Activated naive CD4-positive, alpha-beta T cell treated with anti-CD3 and anti-CD28 coated beads, Interleukin-2, amount 50 U/mL, for 72 hours (primary cell): ENCODE results near the gene PDE11A. TPM values are rescaled to one million over a fixed set of nuclear protein-coding genes. Genes with fewer than 3 reads are reported as not detected.

Experiments used
- ATAC-seq, 2 donors: fragments of 150-1000 bp; cut with Tn5 transposase; 2 replicates each; pipeline ENCODE4 v1.10.0; 2021; ENCODE audit warnings: mild to moderate bottlenecking in 2 of 2, moderate library complexity in 2 of 2
- DNase-seq, 2 donors: peaks; one replicate each; pipeline ENCODE4 v3.0.0; 2021 to 2022; ENCODE audit warnings: low spot score in 2 of 2
- H3K27ac Mint-ChIP-seq, 2 donors: one replicate each; pipeline ENCODE4 v1.8.0; 2022; ENCODE audit warnings: mild to moderate bottlenecking in 2 of 2, mixed read lengths in 2 of 2
- H3K36me3 Mint-ChIP-seq, 2 donors: one replicate each; pipeline ENCODE4 v1.8.0; 2022; ENCODE audit warnings: mixed read lengths in 2 of 2
- H3K9me3 Mint-ChIP-seq, 2 donors: one replicate each; pipeline ENCODE4 v1.8.0; 2022; ENCODE audit warnings: mixed read lengths in 2 of 2
- total RNA-seq, 2 donors: library from RNA; stranded (reverse); gene quantifications; one replicate each; pipeline ENCODE4 v1.2.3, GENCODE V29; 2022

Gene PDE11A
- total RNA-seq, 2 donors from 2014 or later: not detected

DNA sequence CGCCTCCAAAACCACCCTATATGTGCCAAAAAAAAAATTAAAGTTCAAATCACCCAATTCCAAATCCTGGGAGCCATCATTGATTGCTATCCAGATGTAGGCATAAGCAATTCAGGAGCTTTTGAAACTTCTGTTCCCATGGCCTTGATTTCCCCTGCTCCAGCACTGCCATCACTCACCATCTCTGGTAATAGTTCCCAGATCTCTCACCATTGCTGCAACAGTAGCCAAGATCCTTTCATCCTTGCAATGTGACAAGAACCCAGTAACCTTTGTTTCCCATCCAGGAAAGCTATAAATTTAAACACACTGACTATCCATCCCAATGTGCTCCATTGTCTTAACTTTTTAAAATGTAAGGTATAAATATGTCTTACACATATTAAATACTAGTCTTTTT lies 155.4 kb downstream of the PDE11A start:
- Mint-ChIP-seq H3K27ac (no peak overlapping the region), H3K9me3 (no peaks in the 10 kb centered on the region), H3K36me3 (no peaks in the 10 kb centered on the region)
- DNase-seq (no peak), ATAC-seq (no peak)

DNA sequence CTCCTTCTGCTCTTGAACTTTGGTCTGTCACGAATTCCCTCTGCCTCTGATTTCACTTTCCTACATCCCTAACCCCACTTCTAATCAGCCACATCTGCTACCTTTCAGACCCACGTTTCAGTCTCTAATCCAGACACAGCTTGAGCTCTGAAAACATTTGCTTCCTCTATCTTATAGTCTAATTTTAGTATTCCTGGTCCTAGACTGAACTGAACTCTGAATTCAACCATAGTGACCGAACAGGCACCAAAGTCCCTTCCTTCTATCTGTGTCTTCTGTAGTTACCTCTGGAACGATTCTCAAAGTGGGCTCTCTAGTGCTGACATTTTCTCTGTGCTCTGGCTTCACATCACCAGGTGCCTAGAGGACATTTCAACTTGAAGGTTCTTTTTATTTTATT lies 156.2 kb downstream of the PDE11A start:
- H3K9me3 Mint-ChIP-seq: no peaks in the 10 kb centered on the region

DNA sequence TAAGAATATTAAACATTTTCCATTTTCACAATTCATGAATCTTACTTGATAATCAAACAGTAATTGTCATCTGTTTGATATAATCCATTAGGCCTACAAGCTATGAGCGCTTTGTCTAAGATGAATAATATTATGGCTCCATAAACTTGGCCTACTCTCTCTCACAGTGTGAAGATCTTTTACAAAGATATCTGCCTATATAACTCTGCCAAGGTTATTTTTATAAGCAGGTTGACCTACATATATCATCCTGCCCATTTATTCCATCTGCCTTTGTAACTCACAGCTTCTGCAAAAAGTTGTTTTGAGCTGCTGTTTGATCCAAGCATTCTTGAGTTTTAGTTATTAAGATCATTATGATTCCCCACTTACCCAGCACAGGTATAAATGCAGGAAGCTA lies 158.3 kb downstream of the PDE11A start:
- no peak overlapping the region for H3K27ac Mint-ChIP-seq
- no peaks in the 10 kb centered on the region for H3K36me3 Mint-ChIP-seq
- ATAC-seq (no peak), DNase-seq (no peak)
- no peaks in the 10 kb centered on the region for H3K9me3 Mint-ChIP-seq

More for the DNA sequence above, 156.2 kb downstream of the PDE11A start:
- Mint-ChIP-seq H3K36me3 (no peaks in the 10 kb centered on the region), H3K27ac (no peak overlapping the region)
- ATAC-seq (no peak), DNase-seq (no peak)

- ATAC-seq (no peak), DNase-seq (no peak)
- H3K27ac Mint-ChIP-seq: no peak overlapping the region
- H3K36me3 Mint-ChIP-seq: no peaks in the 10 kb centered on the region
- no peaks in the 10 kb centered on the region for H3K9me3 Mint-ChIP-seq
Measured at GRCh38 chr2:177909962-177910361, 162.6 kb downstream of the PDE11A start.

DNA sequence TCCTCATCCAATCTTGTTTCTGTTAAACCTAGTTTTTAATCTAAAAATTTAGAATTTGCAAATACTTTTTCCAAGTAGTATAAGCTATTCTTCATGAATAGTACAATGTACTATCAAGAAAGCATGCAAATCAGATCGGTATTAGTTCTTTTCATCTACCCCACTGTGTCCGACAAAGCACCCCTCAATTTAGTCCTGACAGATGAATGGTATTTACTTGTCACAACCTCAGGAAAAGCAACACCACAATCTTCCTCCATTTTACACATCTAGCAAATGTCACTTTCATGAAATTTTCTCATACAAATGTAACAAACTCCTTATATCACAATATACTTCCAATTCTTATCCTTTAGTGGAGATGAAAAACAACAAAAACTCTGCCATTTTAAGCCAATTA lies 163.8 kb downstream of the PDE11A start:
- no peaks in the 10 kb centered on the region for H3K36me3 Mint-ChIP-seq
- no peak overlapping the region for H3K27ac Mint-ChIP-seq
- no peak for DNase-seq
- ATAC-seq: no peak
- H3K9me3 Mint-ChIP-seq: no peaks in the 10 kb centered on the region

DNA sequence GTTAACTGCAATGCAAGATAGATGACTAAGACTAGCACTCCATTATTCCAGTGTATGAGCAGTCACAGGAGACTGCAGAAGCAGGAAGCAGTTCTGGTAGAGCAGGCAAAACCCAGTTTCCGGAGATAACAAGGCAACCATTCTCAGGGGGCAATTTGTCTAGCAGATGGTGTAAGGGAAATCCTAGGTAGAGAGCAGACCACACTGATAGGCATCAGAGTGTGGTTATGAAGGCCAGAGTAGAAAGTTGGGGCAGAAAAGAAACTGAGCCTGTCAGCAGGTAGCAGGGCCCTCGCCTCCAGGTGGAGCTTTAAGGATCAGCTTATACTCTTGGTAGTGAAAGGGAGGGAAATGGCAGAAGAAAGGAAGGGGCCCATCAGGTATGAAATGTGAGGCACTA lies 164.4 kb downstream of the PDE11A start:
- no peak for ATAC-seq
- no peaks in the 10 kb centered on the region for H3K36me3 Mint-ChIP-seq
- H3K9me3 Mint-ChIP-seq: no peaks in the 10 kb centered on the region
- DNase-seq: no peak
- peak overlapping the region in 1 of 2 donors; percentile 18 for H3K27ac Mint-ChIP-seq

DNA sequence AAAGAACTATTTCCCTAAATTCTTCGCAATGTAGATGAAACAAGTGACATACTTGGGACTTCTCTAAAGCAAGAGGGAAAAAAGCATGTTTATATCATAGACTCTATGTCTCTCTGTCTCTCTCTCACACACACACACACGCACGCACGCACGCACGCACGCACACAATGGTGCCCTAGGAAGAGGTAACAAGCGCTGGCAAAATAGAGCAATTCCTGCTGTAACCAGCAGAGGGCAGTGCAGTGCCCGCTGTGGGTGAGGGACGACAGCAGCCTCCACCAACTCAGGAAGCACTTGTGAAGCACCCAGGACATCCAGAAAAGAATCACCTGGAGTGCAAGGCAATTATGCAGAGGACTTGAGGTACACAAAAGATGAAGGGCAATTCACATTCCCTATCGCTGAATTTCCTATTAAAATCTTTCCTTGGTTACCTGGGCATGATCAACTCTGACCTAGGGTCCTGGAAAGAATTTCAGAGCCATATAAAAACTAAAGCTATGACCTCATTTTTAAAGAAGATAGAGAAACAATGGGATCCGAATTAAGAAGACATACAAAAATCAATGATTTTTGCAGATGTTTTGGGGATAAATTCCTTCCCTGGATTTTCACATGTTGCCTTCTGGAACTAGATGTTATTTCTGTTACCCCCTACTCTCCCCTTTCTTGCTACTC lies 166.4 kb downstream of the PDE11A start:
- Mint-ChIP-seq H3K27ac (no peak overlapping the region), H3K36me3 (no peaks in the 10 kb centered on the region), H3K9me3 (no peaks in the 10 kb centered on the region)
- DNase-seq: peak; percentile 76 to 81
- peak; percentile 83 to 84 for ATAC-seq

- no peaks in the 10 kb centered on the region for H3K9me3 Mint-ChIP-seq
Measured at GRCh38 chr2:177905640-177906039, 166.9 kb downstream of the PDE11A start.

GRCh38 chr2:177902395-177903163 lies 170.0 kb downstream of the PDE11A start:
- Mint-ChIP-seq H3K36me3 (no peaks in the 10 kb centered on the region), H3K27ac (peak overlapping the region in 1 of 2 donors; percentile 1), H3K9me3 (no peaks in the 10 kb centered on the region)
- DNase-seq (no peak), ATAC-seq (no peak)

More at GRCh38 chr2:177905640-177906039, 166.9 kb downstream of the PDE11A start:
- Mint-ChIP-seq H3K36me3 (no peaks in the 10 kb centered on the region), H3K27ac (no peak overlapping the region)
- ATAC-seq (no peak), DNase-seq (no peak)

- no peak for ATAC-seq
- H3K27ac Mint-ChIP-seq: no peak overlapping the region
- no peaks in the 10 kb centered on the region for H3K36me3 Mint-ChIP-seq
- H3K9me3 Mint-ChIP-seq: no peaks in the 10 kb centered on the region
- no peak for DNase-seq
Measured at GRCh38 chr2:177900082-177900481, 172.5 kb downstream of the PDE11A start.

GRCh38 chr2:177897278-177897677 lies 175.3 kb downstream of the PDE11A start:
- Mint-ChIP-seq H3K36me3 (no peaks in the 10 kb centered on the region), H3K27ac (no peak overlapping the region), H3K9me3 (no peaks in the 10 kb centered on the region)
- ATAC-seq: no peak
- DNase-seq: no peak

- Mint-ChIP-seq H3K36me3 (no peaks in the 10 kb centered on the region), H3K27ac (no peak overlapping the region), H3K9me3 (no peaks in the 10 kb centered on the region)
- no peak for ATAC-seq
- DNase-seq: no peak
Measured at GRCh38 chr2:177896587-177896986, 176.0 kb downstream of the PDE11A start.

GRCh38 chr2:177894546-177894945 lies 178.0 kb downstream of the PDE11A start:
- Mint-ChIP-seq H3K27ac (no peak overlapping the region), H3K9me3 (no peaks in the 10 kb centered on the region), H3K36me3 (no peaks in the 10 kb centered on the region)
- no peak for DNase-seq
- ATAC-seq: no peak

- H3K36me3 Mint-ChIP-seq: no peaks in the 10 kb centered on the region
- ATAC-seq (no peak), DNase-seq (no peak)
- no peak overlapping the region for H3K27ac Mint-ChIP-seq
- H3K9me3 Mint-ChIP-seq: no peaks in the 10 kb centered on the region
Measured at GRCh38 chr2:177893880-177894279, 178.7 kb downstream of the PDE11A start.

DNA sequence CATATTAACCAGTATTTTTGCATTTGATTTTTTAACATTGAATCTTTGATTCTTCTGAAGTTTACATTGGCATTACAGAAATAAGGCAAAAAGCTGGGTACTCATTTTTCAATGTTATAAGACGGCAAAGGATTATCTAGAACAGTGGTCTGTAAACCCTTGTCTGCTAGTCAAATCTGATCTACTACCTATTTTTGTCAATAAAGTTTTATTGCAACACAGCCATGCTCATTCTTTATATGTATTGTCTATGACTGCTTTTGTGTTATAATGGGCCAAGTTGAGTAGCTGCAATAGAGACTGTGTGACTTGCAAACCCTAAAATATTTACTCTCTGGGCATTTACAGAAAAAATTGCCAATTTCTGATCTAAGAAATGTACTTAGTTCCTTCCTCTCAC lies 181.0 kb downstream of the PDE11A start:
- DNase-seq (no peak), ATAC-seq (no peak)
- Mint-ChIP-seq H3K36me3 (no peaks in the 10 kb centered on the region), H3K27ac (no peak overlapping the region), H3K9me3 (no peaks in the 10 kb centered on the region)

GRCh38 chr2:177889818-177890460 lies 182.6 kb downstream of the PDE11A start:
- no peak for ATAC-seq
- Mint-ChIP-seq H3K27ac (no peak overlapping the region), H3K9me3 (no peaks in the 10 kb centered on the region), H3K36me3 (no peaks in the 10 kb centered on the region)
- no peak for DNase-seq

GRCh38 chr2:177888581-177888980 lies 184.0 kb downstream of the PDE11A start:
- Mint-ChIP-seq H3K9me3 (no peaks in the 10 kb centered on the region), H3K27ac (no peak overlapping the region), H3K36me3 (no peaks in the 10 kb centered on the region)
- ATAC-seq (no peak), DNase-seq (no peak)
